ENCODE measurements around the gene SLC37A1.

DNA sequence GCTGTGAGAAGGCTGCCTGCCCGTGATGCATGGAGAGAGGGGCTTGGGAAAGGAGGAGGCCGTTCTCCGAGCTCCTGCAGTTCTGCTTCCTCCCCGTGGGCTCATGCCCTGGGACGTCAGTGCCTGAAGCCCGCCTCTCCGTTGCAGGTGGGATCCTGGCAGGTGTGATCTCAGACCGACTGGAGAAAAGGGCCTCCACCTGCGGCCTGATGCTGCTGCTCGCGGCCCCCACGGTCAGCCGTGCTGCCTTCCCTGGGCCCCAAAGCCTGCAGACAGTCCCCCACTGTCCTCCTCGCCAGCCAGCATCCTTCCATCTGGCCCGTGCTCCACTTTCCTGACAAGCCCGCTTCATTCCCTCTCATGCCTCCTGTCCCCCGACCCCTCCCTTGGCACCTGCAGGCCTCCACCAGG, 50.9 kb downstream of the SLC37A1 start:
- TF ChIP-seq, protein P1, sequence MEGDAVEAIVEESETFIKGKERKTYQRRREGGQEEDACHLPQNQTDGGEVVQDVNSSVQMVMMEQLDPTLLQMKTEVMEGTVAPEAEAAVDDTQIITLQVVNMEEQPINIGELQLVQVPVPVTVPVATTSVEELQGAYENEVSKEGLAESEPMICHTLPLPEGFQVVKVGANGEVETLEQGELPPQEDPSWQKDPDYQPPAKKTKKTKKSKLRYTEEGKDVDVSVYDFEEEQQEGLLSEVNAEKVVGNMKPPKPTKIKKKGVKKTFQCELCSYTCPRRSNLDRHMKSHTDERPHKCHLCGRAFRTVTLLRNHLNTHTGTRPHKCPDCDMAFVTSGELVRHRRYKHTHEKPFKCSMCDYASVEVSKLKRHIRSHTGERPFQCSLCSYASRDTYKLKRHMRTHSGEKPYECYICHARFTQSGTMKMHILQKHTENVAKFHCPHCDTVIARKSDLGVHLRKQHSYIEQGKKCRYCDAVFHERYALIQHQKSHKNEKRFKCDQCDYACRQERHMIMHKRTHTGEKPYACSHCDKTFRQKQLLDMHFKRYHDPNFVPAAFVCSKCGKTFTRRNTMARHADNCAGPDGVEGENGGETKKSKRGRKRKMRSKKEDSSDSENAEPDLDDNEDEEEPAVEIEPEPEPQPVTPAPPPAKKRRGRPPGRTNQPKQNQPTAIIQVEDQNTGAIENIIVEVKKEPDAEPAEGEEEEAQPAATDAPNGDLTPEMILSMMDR (conservative IDR thresholded peaks at IDR 0.05; ENCODE audit: low read depth, low read length) = no peak
- no peak for TF ChIP-seq EZH2 (IDR thresholded peaks at IDR 0.05; ENCODE audit: borderline replicate concordance, low read depth, low read length, poor library complexity, severe bottlenecking)

Measured in A673 (cell line).